OCI-LY3 (cell line): ENCODE results near the gene PCBP3.

Experiments used
- H2AFZ ChIP-seq: fragments of 200-600, 300-600 bp; shearing (Covaris generic); 2 replicates; pipeline ENCODE4 v1.6.0; 2014; ENCODE audit warnings: antibody characterized with exemption, low read depth, low read length
- H3K27ac ChIP-seq: fragments of 200-600, 300-600 bp; sonication (generic); 2 replicates; pipeline ENCODE4 v1.5.1; 2014; ENCODE audit warnings: mild to moderate bottlenecking, low read length, moderate library complexity, mixed read lengths
- H3K27me3 ChIP-seq: fragments of 200-600, 300-600 bp; sonication (generic); 2 replicates; pipeline ENCODE4 v1.6.1; 2014; ENCODE audit warnings: low read depth, low read length, mixed read lengths
- H3K36me3 ChIP-seq: fragments of 200-600, 300-600 bp; sonication (generic); replicated peaks from 2 replicates; pipeline ENCODE3; 2014; ENCODE audit warnings: low read depth, low read length, mixed read lengths
- H3K4me1 ChIP-seq: fragments of 300-600, 200-600 bp; sonication (generic); 2 replicates; pipeline ENCODE4 v1.6.1; 2014; ENCODE audit warnings: low read length, mixed read lengths
- H3K4me2 ChIP-seq: fragments of 200-600, 300-600 bp; sonication (generic); 2 replicates; pipeline ENCODE4 v1.6.1; 2014; ENCODE audit warnings: low read length, mixed read lengths
- H3K4me3 ChIP-seq: fragments of 300-600, 200-600 bp; sonication (generic); 2 replicates; pipeline ENCODE4 v1.5.1; 2014; ENCODE audit warnings: antibody characterized with exemption, mild to moderate bottlenecking, low read length, moderate library complexity
- H3K79me2 ChIP-seq: fragments of 300-600, 200-600 bp; shearing (Covaris generic); 2 replicates; pipeline ENCODE4 v1.6.1; 2014; ENCODE audit warnings: mild to moderate bottlenecking, low read length, mixed read lengths
- H3K9ac ChIP-seq: fragments of 300-600, 200-600 bp; shearing (Covaris generic); 2 replicates; pipeline ENCODE4 v1.6.0; 2014; ENCODE audit warnings: mild to moderate bottlenecking, low read length, moderate library complexity
- H3K9me3 ChIP-seq: fragments of 200-600, 300-600 bp; shearing (Covaris generic); 2 replicates; pipeline ENCODE4 v1.6.1; 2014; ENCODE audit warnings: low read length, mixed read lengths; ENCODE audit not compliant: insufficient read depth
- H4K20me1 ChIP-seq: fragments of 200-600, 300-600 bp; sonication (generic); 2 replicates; pipeline ENCODE4 v1.6.1; 2016; ENCODE audit warnings: low read length, mixed read lengths; ENCODE audit not compliant: insufficient read depth
- EZH2phosphoT487 ChIP-seq: fragments of 200-600 bp; shearing (Covaris generic); IDR thresholded peaks from 2 replicates; pipeline ENCODE4 v1.6.1; 2018; ENCODE audit warnings: antibody characterized with exemption, mixed run types, low read depth
- TF ChIP-seq, protein P1 (sequence below): fragments of 200-600, 300-600 bp; sonication (generic); IDR thresholded peaks from 2 replicates; pipeline ENCODE4 v1.5.1; 2014; ENCODE audit warnings: antibody characterized with exemption, low read length, low read depth

PCBP3 gene

DNA sequence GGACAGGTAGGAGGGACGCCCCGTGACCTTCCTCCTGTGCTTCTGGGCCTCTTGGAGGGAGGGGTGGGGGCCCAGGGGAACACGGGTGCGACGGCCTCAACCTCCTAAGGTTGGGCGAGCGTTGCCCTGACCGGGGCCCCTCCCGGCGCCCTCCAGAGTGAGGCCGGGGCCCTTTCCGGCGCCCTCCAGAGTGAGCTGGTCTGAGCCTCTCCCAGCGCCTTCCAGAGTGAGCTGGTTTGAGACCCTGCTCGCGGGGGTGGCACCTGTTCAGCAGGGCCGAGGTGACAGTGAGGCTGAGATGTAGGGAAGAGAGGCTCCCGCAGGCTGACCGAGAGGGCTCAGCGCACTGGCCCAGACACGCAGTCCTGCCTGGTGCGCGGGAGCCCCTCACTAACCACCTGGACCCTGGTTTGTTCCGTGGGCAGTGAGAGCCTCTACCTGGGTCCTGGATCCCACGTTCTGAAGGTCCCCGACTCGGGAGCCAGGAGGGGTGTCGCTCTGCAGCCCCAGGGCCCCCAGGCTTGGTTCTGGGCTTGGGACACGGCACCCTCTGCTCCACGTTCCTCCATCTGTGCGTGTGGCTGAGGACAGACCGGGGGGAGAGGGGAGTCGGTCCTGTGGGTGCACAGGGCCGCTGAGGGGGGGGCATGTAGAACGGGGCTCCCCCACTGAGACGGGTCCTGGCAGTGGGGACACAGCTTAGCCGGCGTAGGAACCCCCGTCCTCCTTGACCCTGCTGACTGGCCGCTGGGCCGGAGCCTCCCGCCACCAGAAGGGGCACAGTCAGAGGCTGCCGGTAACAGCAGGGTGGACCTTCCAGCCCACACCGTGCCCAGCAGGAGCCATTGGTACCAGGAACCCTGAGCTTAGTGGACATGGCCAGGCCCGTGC is 339.5 kb downstream of the PCBP3 start:
- no peaks in the 10 kb centered on the region for H3K27me3 ChIP-seq
- H3K4me3 ChIP-seq = no peak overlapping the region
- H3K9me3 ChIP-seq = no peaks in the 10 kb centered on the region
- H4K20me1 ChIP-seq = no peaks in the 10 kb centered on the region
- no peaks in the 10 kb centered on the region for H3K4me1 ChIP-seq
- H3K79me2 ChIP-seq = no peaks in the 10 kb centered on the region
- TF ChIP-seq, protein P1, sequence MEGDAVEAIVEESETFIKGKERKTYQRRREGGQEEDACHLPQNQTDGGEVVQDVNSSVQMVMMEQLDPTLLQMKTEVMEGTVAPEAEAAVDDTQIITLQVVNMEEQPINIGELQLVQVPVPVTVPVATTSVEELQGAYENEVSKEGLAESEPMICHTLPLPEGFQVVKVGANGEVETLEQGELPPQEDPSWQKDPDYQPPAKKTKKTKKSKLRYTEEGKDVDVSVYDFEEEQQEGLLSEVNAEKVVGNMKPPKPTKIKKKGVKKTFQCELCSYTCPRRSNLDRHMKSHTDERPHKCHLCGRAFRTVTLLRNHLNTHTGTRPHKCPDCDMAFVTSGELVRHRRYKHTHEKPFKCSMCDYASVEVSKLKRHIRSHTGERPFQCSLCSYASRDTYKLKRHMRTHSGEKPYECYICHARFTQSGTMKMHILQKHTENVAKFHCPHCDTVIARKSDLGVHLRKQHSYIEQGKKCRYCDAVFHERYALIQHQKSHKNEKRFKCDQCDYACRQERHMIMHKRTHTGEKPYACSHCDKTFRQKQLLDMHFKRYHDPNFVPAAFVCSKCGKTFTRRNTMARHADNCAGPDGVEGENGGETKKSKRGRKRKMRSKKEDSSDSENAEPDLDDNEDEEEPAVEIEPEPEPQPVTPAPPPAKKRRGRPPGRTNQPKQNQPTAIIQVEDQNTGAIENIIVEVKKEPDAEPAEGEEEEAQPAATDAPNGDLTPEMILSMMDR = no peak
- no peak for TF ChIP-seq EZH2phosphoT487
- no peak overlapping the region for H2AFZ ChIP-seq
- no peak overlapping the region for H3K9ac ChIP-seq
- no peak overlapping the region for H3K27ac ChIP-seq
- H3K4me2 ChIP-seq = no peak overlapping the region
- no peaks in the 10 kb centered on the region for H3K36me3 ChIP-seq

GRCh38 chr21:45983649-45983965 is 340.1 kb downstream of the PCBP3 start:
- Histone ChIP-seq H3K79me2 (no peaks in the 10 kb centered on the region), H3K27me3 (no peaks in the 10 kb centered on the region), H2AFZ (no peak overlapping the region), H3K4me2 (no peak overlapping the region), H4K20me1 (no peaks in the 10 kb centered on the region), H3K9ac (no peak overlapping the region), H3K9me3 (no peaks in the 10 kb centered on the region), H3K36me3 (no peaks in the 10 kb centered on the region), H3K4me1 (no peaks in the 10 kb centered on the region), H3K4me3 (no peak overlapping the region), H3K27ac (no peak overlapping the region)
- TF ChIP-seq, protein P1 = no peak
- TF ChIP-seq EZH2phosphoT487 = no peak

DNA sequence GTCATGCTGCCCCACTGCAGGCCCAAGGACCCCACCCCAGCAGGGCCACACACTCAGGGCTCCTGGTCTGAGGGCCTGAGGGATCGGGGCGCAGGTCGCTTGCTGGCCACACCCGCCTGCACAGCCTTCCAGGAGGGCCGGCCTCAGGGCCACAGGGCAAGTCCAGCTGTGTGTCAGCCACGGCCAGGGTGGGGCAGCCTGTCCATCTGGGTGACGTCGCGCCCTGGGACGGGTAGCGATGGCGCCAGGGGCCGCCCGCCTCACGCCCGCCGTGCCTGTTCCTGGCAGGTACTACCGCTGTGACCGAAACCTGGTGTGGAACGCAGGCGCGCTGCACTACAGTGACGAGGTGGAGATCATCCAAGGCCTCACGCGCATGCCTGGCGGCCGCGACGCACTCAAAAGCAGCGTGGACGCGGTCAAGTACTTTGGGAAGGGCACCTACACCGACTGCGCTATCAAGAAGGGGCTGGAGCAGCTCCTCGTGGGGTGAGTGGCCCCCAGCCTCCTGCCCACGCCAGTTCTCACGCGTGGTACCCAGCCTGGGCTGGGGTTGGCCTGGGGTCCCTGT is 340.5 kb downstream of the PCBP3 start:
- Histone ChIP-seq H3K27ac (no peak overlapping the region), H3K4me2 (no peak overlapping the region), H3K36me3 (no peaks in the 10 kb centered on the region), H3K9me3 (no peaks in the 10 kb centered on the region), H3K27me3 (no peaks in the 10 kb centered on the region), H3K79me2 (no peaks in the 10 kb centered on the region), H4K20me1 (no peaks in the 10 kb centered on the region), H2AFZ (no peak overlapping the region), H3K4me1 (no peaks in the 10 kb centered on the region), H3K4me3 (no peak overlapping the region), H3K9ac (no peak overlapping the region)
- no peak for TF ChIP-seq EZH2phosphoT487
- TF ChIP-seq, protein P1 = no peak

- H3K4me2 ChIP-seq = no peak overlapping the region
- H3K27ac ChIP-seq = no peak overlapping the region
- no peaks in the 10 kb centered on the region for H3K9me3 ChIP-seq
- no peaks in the 10 kb centered on the region for H3K4me1 ChIP-seq
- H3K27me3 ChIP-seq = no peaks in the 10 kb centered on the region
- TF ChIP-seq, protein P1 = no peak
- no peak for TF ChIP-seq EZH2phosphoT487
- H3K4me3 ChIP-seq = no peak overlapping the region
- H3K36me3 ChIP-seq = no peaks in the 10 kb centered on the region
- no peaks in the 10 kb centered on the region for H4K20me1 ChIP-seq
- H3K79me2 ChIP-seq = no peaks in the 10 kb centered on the region
- H2AFZ ChIP-seq = no peak overlapping the region
- no peak overlapping the region for H3K9ac ChIP-seq
Observed at GRCh38 chr21:45984584-45985095, 341.1 kb downstream of the PCBP3 start.
